ENCODE measurements around the gene SLC37A1.

Gene SLC37A1

GRCh38 chr21:42629933-42630589, 116.4 kb downstream of the SLC37A1 start:
- DNase-seq (ENCODE audit: insufficient read length, low spot score) (no peak), FAIRE-seq (no peak)
- TF ChIP-seq POLR2A (IDR thresholded peaks at IDR 0.05; ENCODE audit: low read depth, low read length): no peak

GRCh38 chr21:42630626-42631025, 117.0 kb downstream of the SLC37A1 start:
- no peak for TF ChIP-seq POLR2A (IDR thresholded peaks at IDR 0.05; ENCODE audit: low read depth, low read length)
- DNase-seq (ENCODE audit: insufficient read length, low spot score) (no peak), FAIRE-seq (no peak)
